C4-2B (cell line): ENCODE data around the gene ADD3.

ENCODE experiments used
- CTCF ChIP-seq: fragments of 450-650 bp; conservative IDR thresholded peaks from 2 replicates; pipeline ENCODE4 v1.5.1; 2017; ENCODE audit warnings: mild to moderate bottlenecking
- ZFX ChIP-seq: fragments of 450-650 bp; IDR thresholded peaks from 2 replicates; pipeline ENCODE4 v1.6.1; 2017

- TF ChIP-seq CTCF (no peak), ZFX (no peak)
These were observed 155.5 kb downstream of the ADD3 start for GRCh38 chr10:110163192-110163773.
